Hematopoietic multipotent progenitor cell treated with erythropoietin and hydrocortisone succinate and interleukin-3 and kit ligand, for 6 days (in vitro differentiated cells): ENCODE results near the gene BLMH.
"Not testable (repeated sequence)": the region's sequence is repeated elsewhere in the genome, so short reads cannot be mapped to it uniquely, and the experiment has no call there.

ENCODE experiments used
- DNase-seq: peaks from one replicate; pipeline ENCODE4 v3.0.0-alpha.2; 2015

Gene BLMH

GRCh38 chr17:30246460-30246859, 45.3 kb downstream of the BLMH start:
- no peak for DNase-seq

- DNase-seq = no peak
These were observed 46.8 kb downstream of the BLMH start for GRCh38 chr17:30244853-30245385.

- DNase-seq = no peak
These were observed 48.2 kb downstream of the BLMH start for GRCh38 chr17:30243568-30243967.

GRCh38 chr17:30243002-30243401, 48.7 kb downstream of the BLMH start:
- DNase-seq = no peak

GRCh38 chr17:30241051-30241450, 50.7 kb downstream of the BLMH start:
- DNase-seq = no peak

- DNase-seq = no peak
These were observed 51.6 kb downstream of the BLMH start for GRCh38 chr17:30240177-30240576.

- no peak for DNase-seq
These were observed 52.7 kb downstream of the BLMH start for GRCh38 chr17:30239089-30239462.

- no peak for DNase-seq
These were observed 53.2 kb downstream of the BLMH start for GRCh38 chr17:30238387-30239088.

GRCh38 chr17:30238003-30238344, 53.8 kb downstream of the BLMH start:
- DNase-seq = no peak

GRCh38 chr17:30237296-30238002, 54.3 kb downstream of the BLMH start:
- no peak for DNase-seq

- DNase-seq = peak; percentile 41
These were observed 55.0 kb downstream of the BLMH start for GRCh38 chr17:30236766-30237165.

GRCh38 chr17:30236297-30236624, 55.5 kb downstream of the BLMH start:
- DNase-seq = no peak

GRCh38 chr17:30235386-30236296, 56.1 kb downstream of the BLMH start, which contains the start of gene SLC6A4:
SLC6A4 (minus strand) TSS chr17:30235697; CDS start chr17:30221958, 13,739 bp downstream.
- DNase-seq = peak; percentile 54

GRCh38 chr17:30234964-30235363, 56.8 kb downstream of the BLMH start:
- DNase-seq = no peak

GRCh38 chr17:30234296-30234695, 57.4 kb downstream of the BLMH start:
- no peak for DNase-seq

GRCh38 chr17:30232824-30233427, 58.8 kb downstream of the BLMH start:
- no peak for DNase-seq

GRCh38 chr17:30232015-30232823, 59.5 kb downstream of the BLMH start:
- DNase-seq = no peak

GRCh38 chr17:30230596-30231125, 61.1 kb downstream of the BLMH start:
- no peak for DNase-seq

GRCh38 chr17:30230009-30230408, 61.7 kb downstream of the BLMH start:
- not testable (repeated sequence) for DNase-seq

- DNase-seq = no peak
These were observed 62.7 kb downstream of the BLMH start for GRCh38 chr17:30229012-30229411.

GRCh38 chr17:30228011-30228410, 63.7 kb downstream of the BLMH start:
- no peak for DNase-seq

GRCh38 chr17:30226878-30227277, 64.9 kb downstream of the BLMH start:
- DNase-seq = no peak
